ENCODE measurements around the gene ING2.
"Not testable (repeated sequence)": the region's sequence is repeated elsewhere in the genome, so short reads cannot be mapped to it uniquely, and the experiment has no call there.

ING2 gene, protein sequence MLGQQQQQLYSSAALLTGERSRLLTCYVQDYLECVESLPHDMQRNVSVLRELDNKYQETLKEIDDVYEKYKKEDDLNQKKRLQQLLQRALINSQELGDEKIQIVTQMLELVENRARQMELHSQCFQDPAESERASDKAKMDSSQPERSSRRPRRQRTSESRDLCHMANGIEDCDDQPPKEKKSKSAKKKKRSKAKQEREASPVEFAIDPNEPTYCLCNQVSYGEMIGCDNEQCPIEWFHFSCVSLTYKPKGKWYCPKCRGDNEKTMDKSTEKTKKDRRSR

DNA sequence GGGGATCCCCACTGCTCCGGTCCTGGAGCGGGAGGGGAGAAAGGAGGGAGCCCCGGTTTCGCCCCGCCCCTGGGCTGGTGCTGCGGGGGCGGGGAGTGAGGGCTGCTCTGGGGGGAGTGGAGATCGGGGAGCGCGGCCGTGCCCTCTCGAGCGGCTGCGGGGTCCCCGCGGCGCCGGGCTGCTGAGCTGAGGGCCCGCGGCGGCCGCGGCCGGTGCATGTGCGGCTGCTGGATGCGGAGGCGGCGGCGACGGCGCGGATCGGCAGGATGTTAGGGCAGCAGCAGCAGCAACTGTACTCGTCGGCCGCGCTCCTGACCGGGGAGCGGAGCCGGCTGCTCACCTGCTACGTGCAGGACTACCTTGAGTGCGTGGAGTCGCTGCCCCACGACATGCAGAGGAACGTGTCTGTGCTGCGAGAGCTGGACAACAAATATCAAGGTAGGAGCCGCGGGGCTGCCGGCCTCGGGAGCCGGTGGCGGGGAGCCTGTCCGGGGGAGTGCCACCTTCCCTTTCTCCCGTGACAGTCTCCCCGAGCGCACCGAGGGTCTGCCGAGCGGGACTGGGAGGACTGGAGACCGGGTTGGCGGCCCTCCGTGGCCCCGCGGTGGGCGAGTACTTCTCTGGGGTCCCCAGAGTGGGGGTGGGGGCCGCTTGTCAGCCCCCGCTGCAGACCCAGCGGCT lies at the start of gene ING2:
Gene ING2, plus strand, starts transcription at position 129 of the 681 bp plus-strand sequence. Its CDS starts 138 bp downstream, at position 267.
- DNase-seq (ENCODE audit: low spot score), result peak; percentile 73

DNA sequence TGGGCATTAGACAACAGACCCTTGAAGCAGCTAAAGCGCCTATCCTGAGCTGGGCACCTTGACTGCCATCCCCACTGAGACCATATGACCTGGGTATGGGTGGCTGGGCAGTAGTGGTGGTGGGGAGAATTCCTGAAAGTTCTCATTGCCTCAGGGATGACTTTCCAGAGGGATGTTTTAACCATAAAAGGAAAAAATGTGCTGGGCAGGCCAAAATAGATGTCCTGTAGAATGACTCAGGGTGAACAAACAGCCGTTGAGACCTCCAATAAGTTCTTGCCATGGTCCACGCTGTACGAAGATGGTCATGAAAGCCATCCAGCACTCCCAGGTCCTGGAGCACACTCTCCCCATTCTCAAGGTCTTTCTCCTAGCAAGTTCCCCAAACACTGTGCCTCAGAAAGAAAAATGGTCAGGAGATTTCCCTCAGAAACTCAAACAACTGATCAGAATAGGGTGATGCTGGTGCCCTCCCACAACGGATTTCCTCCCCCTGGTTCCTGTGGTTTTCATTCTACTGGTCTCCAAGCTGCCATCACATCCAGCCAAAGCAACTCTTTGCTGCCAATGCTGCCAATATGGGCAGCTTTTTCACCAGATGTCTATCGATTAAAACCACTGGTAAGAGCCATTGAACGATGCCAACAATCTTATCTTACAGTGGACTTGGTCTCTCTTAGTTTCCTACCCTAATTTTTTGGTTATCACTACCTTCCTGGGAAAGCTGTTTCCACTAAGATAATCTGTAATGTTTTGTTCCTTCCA lies 49.2 kb upstream of the ING2 start:
- no peak for DNase-seq (ENCODE audit: low spot score)

DNA sequence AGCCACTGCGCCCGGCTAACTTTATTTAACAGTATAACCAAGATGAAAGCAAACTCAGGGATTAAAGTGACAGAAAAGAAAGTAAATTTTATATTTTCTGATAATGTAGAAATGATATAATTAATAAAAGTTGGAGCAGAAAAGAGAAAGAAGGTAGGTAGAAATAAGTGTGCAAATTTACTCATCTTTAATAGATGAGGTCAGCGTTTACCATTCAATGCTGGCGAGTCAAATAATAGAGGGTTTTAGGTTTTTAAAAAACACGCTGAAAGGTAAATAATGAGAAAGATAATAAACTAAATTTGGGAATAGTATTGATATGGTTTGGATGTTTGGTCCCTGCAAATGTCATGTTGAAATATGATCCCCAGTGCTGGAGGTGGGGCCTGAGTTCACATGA lies 46.9 kb upstream of the ING2 start:
- DNase-seq (ENCODE audit: low spot score), result no peak

GRCh38 chr4:183463903-183464619 lies 40.8 kb upstream of the ING2 start:
- not testable (repeated sequence) for DNase-seq (ENCODE audit: low spot score)

DNA sequence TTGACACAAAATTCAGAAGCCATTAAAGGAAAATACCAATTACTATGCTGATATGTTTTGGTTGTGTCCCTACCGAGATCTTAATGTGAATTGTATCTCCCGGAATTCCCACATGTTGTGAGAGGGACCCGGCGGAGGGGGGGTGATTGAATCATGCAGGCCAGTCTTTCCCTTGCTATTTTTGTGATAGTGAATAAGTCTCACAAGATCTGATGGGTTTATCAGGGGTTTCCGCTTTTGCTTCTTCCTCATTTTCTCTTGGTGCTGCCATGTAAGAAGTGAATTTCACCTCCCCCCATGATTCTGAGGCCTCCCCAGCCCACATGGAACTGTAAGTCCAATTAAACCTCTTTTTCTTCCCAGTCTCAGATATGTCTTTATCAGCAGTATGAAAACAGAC lies 39.0 kb upstream of the ING2 start:
- DNase-seq (ENCODE audit: low spot score), result not testable (repeated sequence)

DNA sequence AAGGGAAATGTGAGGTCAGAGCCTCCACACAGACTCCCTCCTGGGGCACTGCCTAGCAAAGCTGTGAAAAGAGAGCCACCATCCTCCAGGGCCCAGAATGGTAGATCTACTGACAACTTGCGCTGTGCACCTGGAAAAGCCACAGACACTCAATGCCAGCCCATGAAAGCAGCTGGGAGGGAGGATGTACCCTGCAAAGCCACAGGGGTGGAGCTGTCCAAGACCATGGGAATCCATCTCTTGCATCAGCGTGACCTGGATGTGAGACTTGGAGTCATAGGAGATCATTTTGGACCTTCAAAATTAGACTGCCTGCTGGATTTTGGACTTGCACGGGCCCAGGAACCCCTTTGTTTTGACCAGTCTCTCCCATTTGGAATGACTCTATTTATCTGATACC lies 37.6 kb upstream of the ING2 start:
- no peak for DNase-seq (ENCODE audit: low spot score)

DNA sequence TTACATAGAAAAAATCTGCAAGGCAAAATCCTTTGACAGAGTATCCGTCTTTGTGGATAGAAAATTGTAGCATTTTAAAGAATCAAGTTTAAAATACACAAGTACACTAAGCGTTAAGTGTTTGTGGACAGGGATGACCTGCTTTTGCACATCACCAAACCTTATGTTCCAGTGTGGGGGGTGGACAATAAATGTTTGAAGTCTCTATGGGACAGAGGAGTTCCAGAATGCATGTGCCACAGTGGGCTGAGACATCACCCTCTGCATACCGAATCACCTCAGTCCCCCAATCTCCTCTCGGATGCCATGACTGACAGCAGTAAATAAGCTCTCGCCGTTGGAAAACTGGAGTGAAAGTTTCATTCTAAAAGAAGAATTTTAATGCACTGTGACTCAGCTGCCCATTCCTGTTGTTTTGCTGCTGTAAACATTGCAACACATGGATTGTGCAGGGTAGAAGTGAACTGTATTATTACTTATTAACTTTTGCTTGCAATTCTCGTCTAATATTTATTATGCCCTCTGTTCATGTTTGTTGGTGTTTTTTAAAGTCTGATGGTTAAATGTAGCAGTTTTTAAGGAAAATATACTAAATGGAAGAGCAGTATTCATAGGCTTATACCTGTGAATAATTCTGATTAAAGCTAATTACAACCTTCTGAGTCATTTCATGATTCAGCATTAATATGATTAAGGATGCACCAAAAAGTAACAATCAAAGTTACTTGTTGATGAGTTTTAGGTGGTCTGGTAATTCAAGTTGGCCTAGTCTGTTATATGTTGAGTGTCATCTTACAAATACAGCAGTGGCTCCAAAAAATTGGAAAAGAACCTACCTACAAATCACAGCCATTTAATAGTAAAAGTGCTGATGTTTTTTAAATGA lies 36.4 kb upstream of the ING2 start:
- DNase-seq (ENCODE audit: low spot score), result no peak

DNA sequence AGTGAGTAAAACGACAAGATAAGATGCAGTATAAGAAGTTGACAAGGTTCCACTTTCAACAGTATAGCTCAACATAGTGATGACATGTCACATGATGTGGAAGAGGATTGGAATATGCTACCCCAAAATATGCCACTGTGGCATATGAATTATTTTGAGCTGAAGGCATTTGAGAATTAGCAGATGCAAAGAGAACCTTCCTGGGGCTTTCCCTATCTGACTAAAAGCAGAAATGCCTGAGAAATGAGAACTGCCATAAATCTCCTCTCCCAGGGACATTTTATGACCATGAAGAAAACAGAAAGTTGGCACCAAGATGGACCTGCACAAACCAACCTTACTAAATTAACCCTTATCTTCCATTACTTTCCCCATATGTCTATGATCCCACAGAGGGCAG lies 35.6 kb upstream of the ING2 start:
- DNase-seq (ENCODE audit: low spot score), result no peak

DNA sequence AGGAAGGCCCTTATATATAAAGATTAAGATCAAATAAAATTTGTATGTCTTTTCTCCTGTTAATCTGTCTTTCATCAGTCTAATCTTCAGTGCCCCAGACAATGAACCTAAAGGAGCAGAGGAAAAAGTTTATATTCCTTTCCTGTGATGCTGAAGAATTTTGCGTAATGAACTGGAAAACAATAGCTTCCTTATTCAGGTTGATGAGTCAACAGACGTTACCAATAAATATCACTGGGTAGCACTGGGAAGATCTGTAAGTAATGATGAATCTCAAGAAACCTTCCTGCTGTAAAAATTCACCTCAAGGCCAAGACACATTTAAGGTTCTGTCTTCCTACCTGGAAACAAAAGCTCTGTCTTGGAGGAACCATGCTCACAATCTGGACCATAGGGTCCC lies 34.9 kb upstream of the ING2 start:
- no peak for DNase-seq (ENCODE audit: low spot score)

DNA sequence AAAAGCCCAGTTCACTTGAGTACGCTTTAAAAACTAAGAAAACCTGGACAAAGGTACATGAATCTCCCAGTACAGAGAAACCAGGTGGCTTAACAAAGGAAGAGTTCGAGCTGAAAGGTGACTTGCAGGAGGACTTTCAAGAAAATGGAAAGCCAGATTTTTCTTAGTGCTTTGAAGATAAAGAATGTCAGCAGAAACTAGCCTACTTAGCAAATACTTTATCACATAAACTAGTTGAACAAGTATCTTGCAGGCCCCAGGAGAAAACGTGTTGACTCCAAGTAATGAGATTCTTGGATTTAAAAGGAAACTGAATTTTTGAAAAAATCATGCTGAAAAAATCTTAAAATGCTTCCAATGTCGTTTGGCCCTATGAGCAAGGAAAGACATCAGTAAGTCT lies 34.0 kb upstream of the ING2 start:
- DNase-seq (ENCODE audit: low spot score), result no peak

GRCh38 chr4:183471946-183472708 lies 32.7 kb upstream of the ING2 start:
- DNase-seq (ENCODE audit: low spot score), result peak; percentile 83

GRCh38 chr4:183478123-183478522 lies 26.7 kb upstream of the ING2 start:
- DNase-seq (ENCODE audit: low spot score), result no peak

GRCh38 chr4:183478926-183479325 lies 25.9 kb upstream of the ING2 start:
- DNase-seq (ENCODE audit: low spot score), result no peak

- not testable (repeated sequence) for DNase-seq (ENCODE audit: low spot score)
Measured at GRCh38 chr4:183482515-183483095, 22.3 kb upstream of the ING2 start.

- DNase-seq (ENCODE audit: low spot score), result no peak
Measured at GRCh38 chr4:183483997-183484396, 20.9 kb upstream of the ING2 start.

DNA sequence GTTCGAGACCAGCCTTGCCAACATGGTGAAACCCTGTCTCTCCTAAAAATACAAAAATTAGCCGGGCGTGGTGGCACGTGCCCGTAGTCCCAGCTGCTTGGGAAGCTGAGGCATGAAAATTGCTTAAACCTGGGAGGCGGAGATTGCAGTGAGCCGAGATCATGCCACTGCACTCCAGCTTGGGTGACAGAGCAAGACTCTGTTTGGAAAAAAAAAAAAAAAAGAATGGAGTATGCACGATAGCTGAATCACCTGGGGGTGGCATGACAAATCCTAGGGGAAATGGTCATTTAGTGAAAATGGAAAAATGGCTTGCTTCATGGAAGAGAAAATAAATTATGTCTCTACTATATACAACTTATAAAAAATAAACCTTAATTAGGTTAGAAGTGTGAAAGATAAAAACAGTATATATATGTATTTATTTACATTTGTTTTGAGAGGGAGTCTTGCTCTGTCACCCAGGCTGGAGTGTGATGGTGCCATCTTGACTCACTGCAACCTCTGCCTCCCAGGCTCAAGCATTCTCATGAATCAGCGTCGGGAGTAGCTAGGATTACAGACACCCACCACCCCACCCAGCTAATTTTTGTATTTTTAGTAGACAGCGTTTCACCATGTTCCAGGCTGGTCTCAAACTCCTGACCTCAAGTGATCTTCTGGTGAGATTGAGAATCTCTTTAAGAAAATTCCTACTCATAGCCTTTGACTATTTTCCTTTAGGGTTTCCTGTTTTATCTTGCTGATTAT lies 19.3 kb upstream of the ING2 start:
- no peak for DNase-seq (ENCODE audit: low spot score)

DNA sequence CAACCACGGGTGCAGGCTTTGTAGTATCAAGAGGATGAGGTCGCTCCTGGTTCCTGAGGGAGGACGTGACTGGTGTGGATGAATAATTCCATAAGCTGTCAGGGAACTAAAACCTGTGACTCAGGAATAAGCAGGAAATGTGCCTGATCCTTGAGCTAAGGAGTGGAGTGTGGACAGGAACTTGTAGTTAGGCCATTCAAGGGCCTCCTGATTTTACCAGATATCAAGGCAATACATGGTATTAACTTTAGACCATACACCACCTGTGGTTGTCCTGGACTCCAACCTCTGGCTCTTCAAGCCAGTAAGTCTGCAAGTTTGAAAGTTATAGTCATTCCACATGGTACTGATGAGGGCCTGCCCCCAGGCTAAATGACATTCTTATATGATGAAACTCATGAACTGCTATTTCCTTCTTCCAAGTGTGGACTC lies 12.1 kb upstream of the ING2 start:
- no peak for DNase-seq (ENCODE audit: low spot score)

- DNase-seq (ENCODE audit: low spot score), result no peak
Measured at GRCh38 chr4:183493246-183493645, 11.6 kb upstream of the ING2 start.

- DNase-seq (ENCODE audit: low spot score), result no peak
Measured at GRCh38 chr4:183495184-183495583, 9.7 kb upstream of the ING2 start.

All from ecto neural progenitor cell (in vitro differentiated cells).